Measurements from ENCODE around the gene DNAH11. TPM values are rescaled to one million over a fixed set of nuclear protein-coding genes. Genes with fewer than 3 reads are reported as not detected.

The DNAH11 gene
- total RNA-seq, 1 experiment from 2014 or later, result 1.0 TPM

DNA sequence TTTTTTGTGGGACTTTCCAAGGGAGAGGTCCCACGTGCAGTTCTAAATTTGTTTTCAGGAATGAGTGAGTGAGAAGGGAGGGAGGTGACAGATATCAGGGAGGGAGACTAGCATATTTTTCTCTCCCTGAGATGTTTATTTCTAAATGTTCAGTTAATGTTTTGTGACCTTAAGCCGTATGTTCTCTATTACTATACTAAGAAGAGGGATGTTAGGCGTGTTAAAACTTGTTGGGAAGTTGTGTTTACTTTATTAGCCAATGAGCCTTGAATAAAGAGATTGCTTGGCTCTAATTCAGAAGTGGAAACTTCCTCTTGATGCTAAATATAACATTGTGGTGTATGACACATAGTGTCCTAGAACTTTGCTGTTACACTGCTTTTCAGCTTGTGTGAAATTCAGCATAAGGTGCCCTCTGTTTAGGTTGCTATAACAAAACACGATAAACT is 37.3 kb downstream of the DNAH11 start:
- DNase-seq, result no peak
- Histone ChIP-seq H3K27ac (no peak overlapping the region), H3K27me3 (no peaks in the 10 kb centered on the region)

DNA sequence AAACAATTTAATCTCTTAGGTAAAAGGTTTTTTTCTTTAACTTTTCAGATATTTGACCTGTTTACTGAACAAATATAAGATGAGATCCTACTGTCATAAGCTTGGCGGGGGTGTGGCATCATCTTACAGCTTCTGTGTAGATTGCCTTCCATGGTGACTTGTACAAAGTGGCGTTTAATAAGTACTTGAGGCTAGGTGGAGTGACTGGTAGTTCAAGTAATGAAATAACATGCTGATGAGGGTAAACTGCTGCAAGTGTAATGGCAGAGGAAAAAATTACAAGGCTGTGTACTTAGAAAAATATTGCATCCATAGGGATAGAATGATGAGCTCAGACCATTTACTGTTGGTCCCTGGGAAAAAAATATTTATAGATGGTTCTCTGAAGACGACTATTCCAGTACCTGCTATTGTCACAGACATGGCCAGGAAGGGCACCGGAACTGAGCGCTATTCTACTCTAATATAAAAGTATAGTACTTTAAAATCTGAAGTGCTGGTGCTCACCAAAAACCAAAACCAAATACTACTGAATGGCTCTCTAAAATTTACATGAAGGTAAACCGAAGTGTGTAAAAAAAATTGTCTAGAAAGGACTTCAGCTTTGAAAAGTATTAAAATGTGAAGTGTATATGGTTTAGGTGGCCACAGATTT is 42.4 kb downstream of the DNAH11 start:
- Histone ChIP-seq H3K36me3 (no peaks in the 10 kb centered on the region), H3K27ac (no peak overlapping the region), H3K9me3 (replicated peaks) (no peaks in the 10 kb centered on the region), H3K4me1 (no peaks in the 10 kb centered on the region), H3K27me3 (no peaks in the 10 kb centered on the region), H3K4me3 (no peak overlapping the region)
- no peak for DNase-seq

More for the DNA sequence above, 37.3 kb downstream of the DNAH11 start:
- Histone ChIP-seq H3K4me1 (no peaks in the 10 kb centered on the region), H3K4me3 (no peak overlapping the region), H3K9me3 (replicated peaks) (no peaks in the 10 kb centered on the region), H3K36me3 (no peaks in the 10 kb centered on the region)

DNA sequence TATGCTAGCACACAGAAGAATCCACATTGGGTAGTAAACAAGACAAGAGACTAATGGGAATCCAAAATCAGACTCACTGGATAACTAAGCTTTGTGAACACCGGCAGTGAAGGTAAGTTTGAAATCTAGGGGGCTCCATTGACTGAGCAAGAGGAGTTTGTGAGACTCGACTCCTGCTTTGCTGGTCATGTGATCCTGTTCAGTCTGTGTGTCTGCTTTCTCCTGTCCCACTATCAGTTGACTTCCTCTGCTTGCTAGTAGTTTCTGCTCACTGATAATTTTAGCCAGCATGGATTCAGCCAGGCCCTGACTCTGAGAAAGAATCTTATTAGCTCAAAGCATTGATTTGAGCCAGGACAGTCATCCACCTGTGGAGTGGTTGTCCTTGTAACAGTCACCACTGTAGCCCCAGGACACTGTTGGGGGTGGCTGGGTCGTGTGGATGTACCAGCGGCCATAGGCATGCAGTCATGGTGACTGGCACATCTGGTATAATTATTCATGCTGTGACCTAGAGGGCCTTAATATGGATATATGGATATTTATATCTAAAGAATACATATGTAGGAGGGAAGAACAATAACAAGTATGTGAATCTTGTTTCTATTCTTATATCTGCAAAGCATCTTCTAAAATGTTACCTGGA is 44.4 kb downstream of the DNAH11 start:
- Histone ChIP-seq H3K36me3 (no peaks in the 10 kb centered on the region), H3K9me3 (replicated peaks) (no peaks in the 10 kb centered on the region), H3K27me3 (no peaks in the 10 kb centered on the region), H3K27ac (no peak overlapping the region), H3K4me3 (no peak overlapping the region), H3K4me1 (no peaks in the 10 kb centered on the region)
- no peak for DNase-seq

- Histone ChIP-seq H3K4me3 (no peak overlapping the region), H3K9me3 (replicated peaks) (no peaks in the 10 kb centered on the region), H3K36me3 (no peaks in the 10 kb centered on the region), H3K4me1 (no peaks in the 10 kb centered on the region), H3K27ac (no peak overlapping the region), H3K27me3 (no peaks in the 10 kb centered on the region)
- DNase-seq, result no peak
These were observed 54.0 kb downstream of the DNAH11 start for GRCh38 chr7:21596801-21597200.

- no peak for DNase-seq
- no peaks in the 10 kb centered on the region for H3K36me3 ChIP-seq
- H3K27me3 ChIP-seq, result no peaks in the 10 kb centered on the region
- H3K4me3 ChIP-seq, result no peak overlapping the region
- H3K27ac ChIP-seq, result no peak overlapping the region
- H3K4me1 ChIP-seq, result no peaks in the 10 kb centered on the region
- no peaks in the 10 kb centered on the region for H3K9me3 ChIP-seq (replicated peaks)
These were observed 60.6 kb downstream of the DNAH11 start for GRCh38 chr7:21603462-21603861.

DNA sequence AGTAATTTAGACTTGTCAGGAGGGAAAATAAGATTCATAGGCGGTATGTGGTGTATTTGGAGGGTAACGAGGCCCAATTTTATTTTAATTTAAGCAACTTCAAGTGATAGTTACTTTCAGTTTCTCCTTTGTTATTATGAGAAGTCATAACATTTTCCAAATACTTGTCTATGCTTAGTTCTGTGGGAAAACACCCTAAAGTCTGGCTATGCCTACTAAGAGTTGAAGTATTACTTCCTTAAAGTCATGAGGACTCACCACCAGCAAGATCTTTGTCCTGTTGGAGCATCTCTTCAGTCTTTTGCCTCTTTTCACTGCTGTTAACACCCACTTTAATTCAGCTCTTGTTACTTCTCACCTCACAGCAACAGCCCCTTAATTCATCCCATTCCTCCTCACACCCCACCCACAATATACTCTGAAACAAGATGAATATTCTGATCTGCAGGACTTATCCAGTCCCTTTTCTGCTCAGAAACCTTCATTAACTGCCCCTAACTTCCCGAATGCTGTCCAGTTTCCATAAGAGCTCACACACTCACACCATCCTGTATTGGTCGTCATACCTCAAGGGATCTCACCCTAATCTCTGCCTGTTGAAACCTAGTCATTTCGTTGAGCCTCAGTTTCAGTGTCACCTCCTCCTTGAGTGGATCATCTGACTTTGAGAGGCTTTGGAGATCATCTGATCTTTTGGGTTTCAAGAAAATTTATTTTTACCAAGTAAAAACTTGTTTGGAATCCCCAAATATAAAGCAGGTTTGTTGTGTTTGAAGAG is 61.3 kb downstream of the DNAH11 start:
- H3K36me3 ChIP-seq, result no peaks in the 10 kb centered on the region
- no peak overlapping the region for H3K4me3 ChIP-seq
- H3K9me3 ChIP-seq (replicated peaks), result no peaks in the 10 kb centered on the region
- no peak for DNase-seq
- H3K27me3 ChIP-seq, result no peaks in the 10 kb centered on the region
- H3K4me1 ChIP-seq, result no peaks in the 10 kb centered on the region
- no peak overlapping the region for H3K27ac ChIP-seq

DNA sequence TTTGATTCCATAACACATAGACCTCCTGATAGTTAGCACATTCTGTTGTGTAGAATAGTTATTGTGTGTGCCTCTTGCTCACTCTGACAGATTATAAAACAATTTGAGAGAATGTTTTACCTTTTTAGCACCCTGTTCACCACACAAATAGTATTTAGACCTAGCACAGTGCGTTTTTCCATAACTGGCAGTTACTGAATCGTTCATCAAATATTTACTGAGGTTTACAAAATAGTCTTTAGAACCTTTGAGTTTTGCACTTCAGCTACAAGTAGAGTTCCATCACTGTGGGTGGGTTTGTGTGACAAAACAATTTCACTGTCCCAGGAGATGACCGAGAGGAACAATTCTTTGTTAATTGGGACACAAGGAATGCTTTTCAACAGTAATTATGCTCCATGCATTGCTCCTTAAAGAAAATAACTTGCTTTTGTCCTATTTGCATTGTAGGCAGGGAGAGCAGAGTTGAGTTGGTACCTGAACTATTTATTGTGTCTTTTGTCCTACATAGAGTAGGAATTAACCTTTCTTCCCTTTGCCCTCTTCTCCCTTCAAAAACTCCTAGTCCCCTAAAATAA is 62.3 kb downstream of the DNAH11 start:
- Histone ChIP-seq H3K4me3 (no peak overlapping the region), H3K36me3 (no peaks in the 10 kb centered on the region), H3K9me3 (replicated peaks) (no peaks in the 10 kb centered on the region), H3K4me1 (no peaks in the 10 kb centered on the region), H3K27ac (no peak overlapping the region), H3K27me3 (no peaks in the 10 kb centered on the region)
- DNase-seq, result no peak

GRCh38 chr7:21608465-21608864 is 65.6 kb downstream of the DNAH11 start:
- no peaks in the 10 kb centered on the region for H3K27me3 ChIP-seq
- no peak for DNase-seq
- no peaks in the 10 kb centered on the region for H3K4me1 ChIP-seq
- no peaks in the 10 kb centered on the region for H3K36me3 ChIP-seq
- no peaks in the 10 kb centered on the region for H3K9me3 ChIP-seq (replicated peaks)
- no peak overlapping the region for H3K27ac ChIP-seq
- no peak overlapping the region for H3K4me3 ChIP-seq

GRCh38 chr7:21611129-21611528 is 68.3 kb downstream of the DNAH11 start:
- no peaks in the 10 kb centered on the region for H3K4me1 ChIP-seq
- no peak for DNase-seq
- no peaks in the 10 kb centered on the region for H3K27me3 ChIP-seq
- no peaks in the 10 kb centered on the region for H3K36me3 ChIP-seq
- no peak overlapping the region for H3K27ac ChIP-seq
- H3K9me3 ChIP-seq (replicated peaks), result no peaks in the 10 kb centered on the region
- H3K4me3 ChIP-seq, result no peak overlapping the region

- Histone ChIP-seq H3K36me3 (no peaks in the 10 kb centered on the region), H3K4me3 (no peak overlapping the region), H3K27ac (no peak overlapping the region), H3K4me1 (no peaks in the 10 kb centered on the region), H3K9me3 (replicated peaks) (no peaks in the 10 kb centered on the region), H3K27me3 (no peaks in the 10 kb centered on the region)
- DNase-seq, result no peak
These were observed 73.3 kb downstream of the DNAH11 start for GRCh38 chr7:21616091-21616490.

DNA sequence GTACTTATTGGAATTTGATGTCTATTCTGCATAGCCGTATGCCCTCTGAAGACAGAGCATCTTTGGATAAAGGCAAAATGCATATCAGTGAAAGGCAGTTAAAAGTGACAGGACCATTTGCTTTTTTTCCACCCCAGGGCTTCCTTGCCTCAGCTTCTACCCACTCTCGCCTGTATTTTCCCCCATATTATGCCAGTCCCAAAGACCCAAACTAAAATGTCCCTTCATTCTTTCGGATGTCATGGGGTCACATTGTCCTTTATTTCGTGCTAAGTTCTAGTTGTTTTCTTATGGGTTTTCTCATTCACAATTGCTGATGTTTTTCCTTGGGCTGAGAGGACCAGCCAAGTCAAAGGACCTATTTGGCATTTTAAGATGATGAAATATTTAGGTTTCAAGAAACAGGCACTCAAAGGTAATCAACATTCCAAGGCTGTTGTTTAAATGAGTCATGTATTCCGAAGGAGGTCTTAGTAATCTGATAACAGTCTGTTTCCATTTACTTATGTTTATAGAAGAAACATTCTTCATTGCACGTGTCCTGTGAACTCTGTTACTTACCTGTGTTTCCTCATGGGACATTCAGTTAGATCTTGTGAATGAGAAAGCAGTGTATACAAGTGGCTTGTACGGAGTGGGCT is 74.1 kb downstream of the DNAH11 start:
- Histone ChIP-seq H3K4me3 (no peak overlapping the region), H3K4me1 (no peaks in the 10 kb centered on the region), H3K27me3 (no peaks in the 10 kb centered on the region), H3K9me3 (replicated peaks) (no peaks in the 10 kb centered on the region), H3K27ac (no peak overlapping the region), H3K36me3 (no peaks in the 10 kb centered on the region)
- DNase-seq, result no peak

GRCh38 chr7:21617513-21617912 is 74.7 kb downstream of the DNAH11 start:
- Histone ChIP-seq H3K4me3 (no peak overlapping the region), H3K27ac (no peak overlapping the region)

GRCh38 chr7:21617916-21618390 is 75.1 kb downstream of the DNAH11 start:
- Histone ChIP-seq H3K9me3 (replicated peaks) (no peaks in the 10 kb centered on the region), H3K27ac (no peak overlapping the region), H3K27me3 (no peaks in the 10 kb centered on the region), H3K4me1 (no peaks in the 10 kb centered on the region), H3K4me3 (no peak overlapping the region), H3K36me3 (no peaks in the 10 kb centered on the region)
- DNase-seq, result no peak

More at GRCh38 chr7:21617513-21617912, 74.7 kb downstream of the DNAH11 start:
- Histone ChIP-seq H3K9me3 (replicated peaks) (no peaks in the 10 kb centered on the region), H3K27me3 (no peaks in the 10 kb centered on the region), H3K36me3 (no peaks in the 10 kb centered on the region), H3K4me1 (no peaks in the 10 kb centered on the region)
- DNase-seq, result no peak

GRCh38 chr7:21618706-21619105 is 75.9 kb downstream of the DNAH11 start:
- H3K27ac ChIP-seq, result no peak overlapping the region
- H3K4me3 ChIP-seq, result no peak overlapping the region
- no peaks in the 10 kb centered on the region for H3K9me3 ChIP-seq (replicated peaks)
- no peaks in the 10 kb centered on the region for H3K4me1 ChIP-seq
- DNase-seq, result no peak
- H3K27me3 ChIP-seq, result no peaks in the 10 kb centered on the region
- no peaks in the 10 kb centered on the region for H3K36me3 ChIP-seq

All from SJCRH30 (cell line).